GM12892 (cell line): ENCODE measurements around the gene SMIM9.

ENCODE experiments used
- DNase-seq: peaks from one replicate; pipeline ENCODE4 v3.0.0; 2011; ENCODE audit not compliant: insufficient read length
- FAIRE-seq: peaks from 2 replicates; lab custom pipeline; 2011; peaks lifted over from hg19 to GRCh38; lab: Jason Lieb, UNC
- POLR2A ChIP-seq: IDR thresholded peaks from 2 replicates; pipeline ENCODE4 v1.6.1; 2011; ENCODE audit warnings: low read depth, low read length, control low read depth
- POLR2AphosphoS5 ChIP-seq: IDR thresholded peaks from 2 replicates; pipeline ENCODE4 v1.6.1; 2011; ENCODE audit warnings: low read depth, low read length, control low read depth
- TAF1 ChIP-seq: IDR thresholded peaks from 2 replicates; pipeline ENCODE4 v1.6.1; 2011; ENCODE audit warnings: low read depth, mild to moderate bottlenecking, control low read depth, low read length, borderline replicate concordance

Gene SMIM9

GRCh38 chrX:154797006-154797405, 37.5 kb downstream of the SMIM9 start:
- FAIRE-seq = no peak
- TF ChIP-seq POLR2AphosphoS5 = no peak
- TF ChIP-seq TAF1 = no peak
- no peak for TF ChIP-seq POLR2A
- DNase-seq = no peak

GRCh38 chrX:154795016-154795415, 39.4 kb downstream of the SMIM9 start:
- TF ChIP-seq POLR2AphosphoS5 (no peak), TAF1 (no peak), POLR2A (no peak)

GRCh38 chrX:154793084-154793795, 41.2 kb downstream of the SMIM9 start:
- DNase-seq (no peak), FAIRE-seq (no peak)
- no peak for TF ChIP-seq TAF1
- TF ChIP-seq POLR2AphosphoS5 = no peak
- TF ChIP-seq POLR2A = no peak

More at GRCh38 chrX:154795016-154795415, 39.4 kb downstream of the SMIM9 start:
- DNase-seq (no peak), FAIRE-seq (no peak)

- DNase-seq (no peak), FAIRE-seq (no peak)
- no peak for TF ChIP-seq POLR2A
- TF ChIP-seq TAF1 = no peak
- no peak for TF ChIP-seq POLR2AphosphoS5
Measured at GRCh38 chrX:154791939-154792338, 42.5 kb downstream of the SMIM9 start.

GRCh38 chrX:154791467-154791866, 43.0 kb downstream of the SMIM9 start:
- no peak for FAIRE-seq

GRCh38 chrX:154785716-154786115, 48.7 kb downstream of the SMIM9 start:
- no peak for TF ChIP-seq POLR2AphosphoS5
- TF ChIP-seq TAF1 = no peak
- TF ChIP-seq POLR2A = no peak
- no peak for FAIRE-seq
- DNase-seq = no peak

More at GRCh38 chrX:154791467-154791866, 43.0 kb downstream of the SMIM9 start:
- TF ChIP-seq TAF1 (no peak), POLR2AphosphoS5 (no peak), POLR2A (no peak)
- DNase-seq = no peak

GRCh38 chrX:154784149-154784995, 50.1 kb downstream of the SMIM9 start:
- TF ChIP-seq POLR2A (no peak), TAF1 (no peak), POLR2AphosphoS5 (no peak)
- DNase-seq = no peak
- no peak for FAIRE-seq

- TF ChIP-seq TAF1 = no peak
- no peak for TF ChIP-seq POLR2A
- TF ChIP-seq POLR2AphosphoS5 = no peak
- no peak for DNase-seq
- FAIRE-seq = no peak
Measured at GRCh38 chrX:154780968-154781367, 53.5 kb downstream of the SMIM9 start.

- DNase-seq (no peak), FAIRE-seq (no peak)
- TF ChIP-seq POLR2AphosphoS5 (no peak), POLR2A (no peak), TAF1 (no peak)
Measured at GRCh38 chrX:154779261-154779660, 55.2 kb downstream of the SMIM9 start.

- DNase-seq (no peak), FAIRE-seq (no peak)
- TF ChIP-seq POLR2A = no peak
- no peak for TF ChIP-seq POLR2AphosphoS5
- TF ChIP-seq TAF1 = no peak
Measured at GRCh38 chrX:154776753-154777152, 57.7 kb downstream of the SMIM9 start.

GRCh38 chrX:154775419-154776349, 58.8 kb downstream of the SMIM9 start:
- TF ChIP-seq POLR2A (no peak), POLR2AphosphoS5 (no peak), TAF1 (no peak)
- no peak for FAIRE-seq

GRCh38 chrX:154774622-154775021, 59.8 kb downstream of the SMIM9 start:
- TF ChIP-seq TAF1 (no peak), POLR2A (0 out of 2 replicates have a peak, but pooled peaks have one; percentile 20)
- FAIRE-seq (no peak), DNase-seq (no peak)

More at GRCh38 chrX:154775419-154776349, 58.8 kb downstream of the SMIM9 start:
- DNase-seq = no peak
